Lower leg skin (tissue), 3 donors: ENCODE data around the gene TTC9C.

Source experiments
- CTCF ChIP-seq, 3 donors: fragments of 450-650 bp; IDR thresholded peaks; one replicate each; pipeline ENCODE4 v1.5.1; 2016; ENCODE audit warnings: antibody characterized with exemption in 3 of 3, mild to moderate bottlenecking in 3 of 3, moderate library complexity in 2 of 3
- POLR2A ChIP-seq, 2 donors: fragments of 450-650 bp; IDR thresholded peaks; one replicate each; pipeline ENCODE4 v1.6.1; 2016 to 2017; ENCODE audit warnings: antibody characterized with exemption in 2 of 2, mild to moderate bottlenecking in 1 of 2, moderate library complexity in 1 of 2

GRCh38 chr11:62786318-62787004 is 58.2 kb downstream of the TTC9C start:
- TF ChIP-seq CTCF (IDR thresholded peaks at IDR 0.05) (peak in 1 of 3 donors; percentile 96), POLR2A (IDR thresholded peaks at IDR 0.05) (no peak)
